Prostate gland (tissue), 2 donors: ENCODE results near the gene CPSF6. TPM values are rescaled to one million over a fixed set of nuclear protein-coding genes. Genes with fewer than 3 reads are reported as not detected.
"Not testable (repeated sequence)": the region's sequence is repeated elsewhere in the genome, so short reads cannot be mapped to it uniquely, and the experiment has no call there.

Experiments
- DNase-seq: peaks from one replicate; pipeline ENCODE4 v3.0.0-alpha.2; 2019; ENCODE audit warnings: low spot score
- H3K27ac ChIP-seq, 2 donors: fragments of 200-600 bp; sonication (generic); 2 replicates each; pipeline ENCODE4 v1.5.1; 2017 to 2019
- H3K27me3 ChIP-seq: fragments of 200-600 bp; sonication (generic); replicated peaks from 2 replicates; pipeline ENCODE4 v1.5.1; 2019; ENCODE audit not compliant: insufficient read depth
- H3K36me3 ChIP-seq, 2 donors: fragments of 200-600 bp; sonication (generic); 1 replicate in 1 of 2; 2 replicates in 1 of 2; pipeline versions ENCODE4 v1.5.1 to v1.8.1; 2017 to 2019
- H3K4me1 ChIP-seq: fragments of 200-600 bp; sonication (generic); replicated peaks from 2 replicates; pipeline ENCODE4 v1.5.1; 2019
- H3K4me3 ChIP-seq, 2 donors: fragments of 200-600 bp; sonication (generic); 2 replicates each; pipeline ENCODE4 v1.5.1; 2017 to 2019
- H3K9me3 ChIP-seq: fragments of 200-600 bp; sonication (generic); 2 replicates; pipeline ENCODE4 v1.5.1; 2017
- CTCF ChIP-seq, 4 experiments: fragments of 200-600 bp in 2 of 4; fragments of 450-650 bp in 2 of 4; sonication (generic) in 2 of 4; IDR thresholded peaks; 1 replicate in 3 of 4; 2 replicates in 1 of 4; pipeline ENCODE4 v1.5.1; 2016 to 2019; ENCODE audit warnings: antibody characterized with exemption in 4 of 4, mild to moderate bottlenecking in 2 of 4, moderate library complexity in 2 of 4
- POLR2A ChIP-seq: fragments of 450-650 bp; IDR thresholded peaks from one replicate; pipeline ENCODE4 v1.6.1; 2016; ENCODE audit warnings: antibody characterized with exemption, mild to moderate bottlenecking
- POLR2AphosphoS5 ChIP-seq: sonication (generic); formaldehyde crosslinking; IDR thresholded peaks from one replicate; pipeline ENCODE4 v1.6.1; 2017; ENCODE audit warnings: antibody characterized with exemption
- WGBS: methylation state at CpG from one replicate; pipeline ENCODE4 v1.1.5; 2018; 5-methylcytosine and 5-hydroxymethylcytosine counted together
- intact Hi-C: fragments of 100-400 bp; cut with DNase I; formaldehyde crosslinking; loops from one replicate; pipeline ENCODE4 v1.14.2; 2022
- total RNA-seq, 2 donors: library from RNA; depleted of rRNA; stranded (reverse); fragments of >200 nt; gene quantifications; one replicate each; pipeline ENCODE4 v1.1.0, GENCODE V29; 2016

Gene CPSF6
- total RNA-seq, 2 donors from 2014 or later = 22.5 to 484 TPM

GRCh38 chr12:69254862-69255261, 15.5 kb downstream of the CPSF6 start:
- TF ChIP-seq POLR2A (no peak), POLR2AphosphoS5 (no peak), CTCF (IDR thresholded peaks at IDR 0.05) (no peak)
- no peak for DNase-seq
- Histone ChIP-seq H3K27me3 (no peaks in the 10 kb centered on the region), H3K27ac (no peak overlapping the region), H3K36me3 (no peaks in the 10 kb centered on the region), H3K4me1 (no peaks in the 10 kb centered on the region), H3K4me3 (no peak overlapping the region), H3K9me3 (no peaks in the 10 kb centered on the region)
- intact Hi-C loops = loop anchor here (5.0 kb wide), 1 partner anchor 103 kb away; no protein-coding TSS in a partner anchor
- WGBS = 91% methylated on average over 2 of the region's 2 CpGs

GRCh38 chr12:69258655-69259054, 19.3 kb downstream of the CPSF6 start:
- no peaks in the 10 kb centered on the region for H3K27me3 ChIP-seq
- no peak overlapping the region for H3K4me3 ChIP-seq
- no peak for TF ChIP-seq POLR2A
- no peak for TF ChIP-seq POLR2AphosphoS5
- no peak for TF ChIP-seq CTCF (IDR thresholded peaks at IDR 0.05)
- 94% methylated on average over 10 of the region's 10 CpGs for WGBS
- no peaks in the 10 kb centered on the region for H3K4me1 ChIP-seq
- no peak for DNase-seq
- no peaks in the 10 kb centered on the region for H3K36me3 ChIP-seq
- H3K9me3 ChIP-seq = no peaks in the 10 kb centered on the region
- intact Hi-C loops = no loop called here
- no peak overlapping the region for H3K27ac ChIP-seq

GRCh38 chr12:69262264-69262974, 23.1 kb downstream of the CPSF6 start:
- Histone ChIP-seq H3K9me3 (no peaks in the 10 kb centered on the region), H3K36me3 (no peaks in the 10 kb centered on the region), H3K4me1 (no peaks in the 10 kb centered on the region), H3K27ac (no peak overlapping the region), H3K27me3 (no peaks in the 10 kb centered on the region), H3K4me3 (no peak overlapping the region)
- DNase-seq = no peak
- intact Hi-C loops = no loop called here
- WGBS = 96% methylated on average over 20 of the region's 20 CpGs
- TF ChIP-seq POLR2AphosphoS5 = no peak
- no peak for TF ChIP-seq POLR2A
- no peak for TF ChIP-seq CTCF (IDR thresholded peaks at IDR 0.05)

- no peaks in the 10 kb centered on the region for H3K9me3 ChIP-seq
- H3K27ac ChIP-seq = no peak overlapping the region
- intact Hi-C loops = no loop called here
- no peaks in the 10 kb centered on the region for H3K4me1 ChIP-seq
- no peak for DNase-seq
- 92% methylated on average over 3 of the region's 3 CpGs for WGBS
- no peaks in the 10 kb centered on the region for H3K27me3 ChIP-seq
- no peak for TF ChIP-seq POLR2A
- no peak for TF ChIP-seq CTCF (IDR thresholded peaks at IDR 0.05)
- TF ChIP-seq POLR2AphosphoS5 = no peak
- no peaks in the 10 kb centered on the region for H3K36me3 ChIP-seq
- H3K4me3 ChIP-seq = no peak overlapping the region
These were observed 25.8 kb downstream of the CPSF6 start for GRCh38 chr12:69265205-69265604.

GRCh38 chr12:69265633-69266032, 26.3 kb downstream of the CPSF6 start:
- intact Hi-C loops, H3K9me3 ChIP-seq, H3K4me1 ChIP-seq, H3K4me3 ChIP-seq, H3K27ac ChIP-seq, DNase-seq, H3K36me3 ChIP-seq, H3K27me3 ChIP-seq: not testable (repeated sequence)
- 85% methylated on average over 8 of the region's 8 CpGs for WGBS
